IPS-NIHi7 (cell line): ENCODE data around the gene RIOK1.
A peak's percentile ranks its signal among the peaks of the same experiment; 100 is the strongest.

Experiments used
- DNase-seq: peaks from one replicate; pipeline ENCODE4 v3.0.0; 2012; ENCODE audit warnings: mixed read lengths; ENCODE audit errors: extremely low spot score

Gene RIOK1

DNA sequence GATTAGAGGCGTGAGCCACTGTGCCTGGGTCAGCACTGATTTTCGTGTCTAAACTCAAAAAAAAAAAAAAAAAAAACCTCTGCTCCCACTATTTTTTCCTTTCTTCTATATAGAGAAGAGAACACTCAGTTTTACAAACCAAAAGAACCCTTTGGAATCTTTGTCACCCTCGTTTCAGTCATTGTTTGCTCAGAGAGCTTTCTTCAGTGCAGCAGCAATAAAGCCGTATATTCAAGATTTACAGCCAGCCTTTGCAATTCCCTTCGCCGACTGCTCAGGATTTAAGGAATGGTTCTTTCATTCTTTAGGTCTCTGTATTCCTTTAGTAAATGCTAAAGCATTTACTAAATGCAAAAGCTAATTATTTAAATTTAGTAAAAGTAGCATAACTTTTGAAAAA is 20.1 kb downstream of the RIOK1 start:
- DNase-seq, result no peak

DNA sequence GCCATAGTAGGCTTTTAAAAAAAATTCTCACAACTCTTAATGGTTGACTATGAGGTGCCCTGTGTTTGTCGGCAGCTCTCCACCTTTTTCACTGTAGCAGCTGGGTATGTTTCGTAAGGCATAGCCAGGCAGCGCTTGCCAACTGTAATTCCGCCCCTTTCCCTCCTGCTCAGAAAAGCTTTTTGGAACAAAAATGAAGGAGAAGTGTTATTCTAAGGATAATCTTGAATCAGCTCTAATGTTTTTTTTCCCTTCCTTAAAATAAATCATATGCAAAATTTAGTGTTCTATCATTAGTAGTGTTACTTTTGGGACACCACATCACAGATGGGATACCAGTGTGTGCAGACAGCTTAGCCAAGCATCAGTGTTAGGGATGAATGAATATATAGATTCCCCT is 21.2 kb downstream of the RIOK1 start:
- DNase-seq, result no peak

DNA sequence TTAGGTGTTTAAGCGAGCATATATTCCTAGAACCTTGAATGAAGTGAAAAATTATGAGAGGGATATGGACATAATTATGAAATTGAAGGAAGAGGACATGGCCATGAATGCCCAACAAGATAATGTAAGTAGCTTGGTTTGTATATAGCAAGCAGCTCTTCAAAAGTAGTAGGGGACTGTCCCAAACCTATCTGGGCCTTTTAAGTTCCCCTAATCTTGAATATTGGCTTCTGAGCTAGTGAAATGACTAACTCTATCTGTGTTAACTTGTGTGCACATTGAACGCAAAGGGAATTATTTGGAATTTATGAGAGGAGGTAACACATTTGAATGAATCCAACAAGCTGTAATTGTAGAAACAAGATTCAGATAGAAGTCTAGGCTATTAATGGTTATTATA is 21.7 kb downstream of the RIOK1 start:
- no peak for DNase-seq

DNA sequence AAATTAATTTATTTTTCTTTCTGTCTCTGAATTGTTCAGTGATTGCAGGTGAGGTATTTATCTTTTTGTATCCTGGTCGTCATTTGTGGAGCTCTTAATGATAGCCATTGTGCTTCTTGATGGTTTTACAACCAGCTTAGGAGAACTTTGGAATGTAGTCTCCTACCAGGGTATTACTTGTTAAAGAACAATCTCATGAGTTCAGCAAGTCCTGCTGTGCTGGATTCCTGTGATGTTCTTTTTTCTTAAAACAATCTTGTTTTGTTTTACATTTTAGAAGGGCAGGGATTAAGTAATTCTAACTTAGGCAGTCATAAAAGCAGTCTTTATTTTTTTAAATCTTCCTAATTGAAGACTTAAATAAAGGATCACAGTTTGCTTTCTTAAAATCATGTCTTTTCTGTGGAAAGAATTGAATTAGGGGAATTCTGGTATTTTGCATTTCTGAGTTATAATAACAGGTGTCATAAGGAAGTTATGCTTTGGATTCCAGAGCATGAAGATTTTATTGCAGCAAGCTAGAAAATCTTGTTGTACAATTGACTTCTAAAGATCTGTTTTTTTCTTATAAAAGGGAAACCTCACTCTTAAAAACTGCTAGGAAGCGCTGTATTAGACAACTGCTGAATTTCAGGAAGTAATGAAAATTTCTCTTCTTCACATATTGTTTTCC is 23.7 kb downstream of the RIOK1 start:
- peak; percentile 26 for DNase-seq

DNA sequence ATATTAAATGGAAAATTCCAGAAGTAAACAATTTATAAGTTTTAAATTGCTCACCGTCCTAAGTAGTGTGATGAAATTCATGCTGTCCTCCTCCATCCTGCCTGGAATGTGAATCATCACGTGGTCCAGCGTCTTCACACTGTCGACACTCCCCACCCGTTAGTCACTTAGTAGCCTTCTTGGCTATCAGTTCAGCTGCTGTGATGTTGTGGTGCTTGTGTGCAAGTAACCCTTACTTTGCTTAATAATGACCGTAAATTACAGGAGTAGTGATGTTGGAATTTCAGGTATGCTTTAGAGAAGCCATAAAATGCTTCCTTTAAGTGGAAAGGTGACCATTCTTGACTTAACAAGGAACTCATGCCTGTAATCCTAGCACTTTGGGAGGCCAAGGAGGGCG is 25.2 kb downstream of the RIOK1 start:
- DNase-seq, result no peak

DNA sequence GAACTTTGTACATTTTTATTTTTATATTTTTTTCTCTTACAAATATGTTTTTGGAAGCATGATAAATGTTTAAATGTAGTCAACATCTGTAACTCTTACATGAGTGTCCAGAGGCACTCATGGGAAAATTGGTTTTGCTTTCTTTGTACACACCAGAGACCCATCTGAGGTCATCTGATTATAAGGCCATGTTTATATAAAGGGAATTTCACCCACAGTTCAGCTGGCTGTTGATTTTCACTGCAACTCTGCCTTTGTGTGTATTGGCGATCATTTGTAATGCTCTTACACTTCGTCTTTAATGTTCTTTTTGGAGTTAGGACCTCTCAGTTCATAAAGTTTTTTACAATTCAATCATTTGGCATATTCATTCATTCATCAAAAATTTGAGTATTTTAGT is 28.1 kb downstream of the RIOK1 start:
- no peak for DNase-seq

DNA sequence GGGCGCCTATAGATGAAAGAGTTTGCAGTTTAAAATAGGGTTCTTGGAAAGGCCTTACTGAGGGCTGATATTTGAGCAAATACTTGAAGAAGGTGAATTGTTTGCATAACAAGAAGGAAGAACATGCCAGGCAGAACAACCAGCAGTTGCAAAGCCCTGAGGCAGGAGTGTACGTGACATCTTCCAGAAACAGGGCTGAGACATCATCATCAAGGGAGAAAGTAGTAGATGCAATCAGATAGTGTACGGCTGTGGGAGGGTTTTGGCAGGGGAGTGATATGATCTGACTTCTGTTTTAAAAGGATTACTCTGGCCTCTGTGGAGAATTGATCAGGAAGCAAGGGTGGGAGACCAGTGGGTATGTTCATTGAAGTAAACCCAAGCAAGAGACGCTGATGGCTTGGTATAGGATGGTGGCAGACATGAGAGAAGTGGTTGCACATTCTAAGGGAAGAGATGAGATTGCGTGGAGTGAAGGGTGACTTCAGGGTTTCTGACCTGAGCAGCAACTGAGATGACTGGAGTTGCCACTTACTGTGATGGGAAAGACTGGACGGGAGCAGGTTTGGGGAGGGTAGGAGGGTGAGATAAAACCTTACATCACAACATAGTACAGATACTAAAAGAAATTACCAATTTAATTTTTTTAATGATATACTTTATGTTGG is 28.8 kb downstream of the RIOK1 start:
- DNase-seq, result no peak

DNA sequence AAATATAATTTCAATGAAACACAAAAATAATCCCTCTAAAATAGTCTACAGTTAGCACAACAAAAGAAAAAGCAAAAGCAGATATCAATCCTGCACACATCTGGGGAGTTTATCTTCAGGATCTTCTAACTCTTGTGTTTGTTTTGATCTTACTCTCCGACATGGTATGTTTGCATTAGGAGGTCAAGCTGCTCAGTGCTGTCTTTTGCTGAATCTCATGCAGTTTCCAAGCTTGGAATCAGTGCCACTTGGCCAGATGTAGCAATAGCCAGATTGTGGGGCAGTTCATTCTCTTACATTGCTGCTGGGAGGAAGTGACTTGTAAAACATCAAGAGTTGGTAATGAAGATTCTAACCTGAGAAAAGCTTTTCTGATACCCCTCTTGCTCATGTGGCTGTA is 29.5 kb downstream of the RIOK1 start:
- no peak for DNase-seq

DNA sequence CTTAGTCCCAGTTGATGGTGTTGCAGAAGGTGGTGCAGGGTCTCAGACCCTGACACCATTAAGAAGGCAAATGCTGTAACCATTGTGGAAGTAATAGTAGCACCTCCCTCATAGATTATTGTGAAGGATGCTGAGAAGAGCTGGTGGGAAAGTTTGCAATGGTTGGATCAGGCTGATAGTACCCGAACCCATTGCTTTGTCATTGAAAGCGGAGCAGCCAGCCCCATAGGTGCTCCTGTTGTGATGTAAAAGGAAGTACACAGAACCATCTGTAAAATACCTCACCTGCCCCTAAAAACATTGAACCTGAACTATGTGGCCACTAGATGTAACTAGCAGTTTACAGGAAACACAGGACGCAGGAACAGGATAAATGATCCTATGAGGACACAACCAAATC is 31.5 kb downstream of the RIOK1 start:
- DNase-seq, result no peak

DNA sequence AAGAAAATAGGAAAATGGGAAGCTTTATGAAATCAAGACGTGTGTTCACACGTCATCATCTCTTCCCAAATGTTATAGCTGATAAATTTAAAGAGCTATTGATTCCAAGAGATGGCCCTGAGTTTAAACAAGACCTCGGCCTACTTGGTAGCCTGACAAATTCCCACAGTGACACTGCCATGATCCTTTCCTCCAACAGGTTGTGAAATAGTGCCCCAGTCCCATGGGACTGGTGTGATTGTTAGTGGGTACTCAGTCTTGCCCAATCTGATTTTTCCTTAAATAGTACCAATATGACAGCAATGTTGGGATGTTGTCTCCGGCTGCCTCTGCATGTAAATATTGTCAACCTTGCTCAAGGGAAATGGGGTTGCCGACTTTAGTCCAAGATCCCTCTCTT is 34.5 kb downstream of the RIOK1 start:
- no peak for DNase-seq

DNA sequence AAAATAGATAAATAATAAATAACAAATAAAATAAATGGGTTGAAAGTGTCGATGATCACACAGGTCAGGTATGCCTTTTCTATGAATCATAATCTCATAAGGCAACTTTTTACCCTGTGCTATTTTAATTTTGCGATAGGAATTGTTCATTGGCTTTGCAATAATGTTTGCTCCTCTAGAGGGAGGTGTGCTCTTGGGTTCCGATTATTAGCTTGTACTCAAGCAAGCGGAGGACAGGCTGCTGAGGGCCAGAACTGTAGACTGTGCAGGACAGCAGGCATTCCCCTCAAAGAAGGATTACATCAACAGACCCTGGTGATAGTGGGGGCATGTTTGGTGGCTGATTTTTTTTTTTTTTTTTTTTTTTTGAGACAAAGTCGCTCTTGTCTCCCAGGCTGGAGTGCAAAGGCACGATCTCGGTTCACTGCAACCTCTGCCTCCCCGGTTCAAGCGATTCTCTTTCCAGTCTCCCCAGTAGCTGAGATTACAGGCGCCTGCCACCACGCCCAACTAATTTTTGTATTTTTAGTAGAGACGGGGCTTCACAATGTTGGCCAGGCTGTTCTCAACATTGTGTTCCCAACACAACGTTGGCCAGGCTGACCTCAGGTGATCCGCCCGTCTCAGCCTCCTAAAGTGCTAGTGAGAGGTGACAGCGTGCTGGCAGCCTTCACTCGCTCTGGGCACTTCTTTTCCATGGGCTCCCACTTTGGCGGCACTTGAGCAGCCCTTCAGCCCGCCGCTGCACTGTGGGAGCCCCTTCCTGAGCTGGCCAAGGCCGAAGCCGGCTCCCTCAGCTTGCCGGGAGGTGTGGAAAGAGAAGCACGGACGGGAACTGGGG is 35.6 kb downstream of the RIOK1 start:
- peak; percentile 56 for DNase-seq

DNA sequence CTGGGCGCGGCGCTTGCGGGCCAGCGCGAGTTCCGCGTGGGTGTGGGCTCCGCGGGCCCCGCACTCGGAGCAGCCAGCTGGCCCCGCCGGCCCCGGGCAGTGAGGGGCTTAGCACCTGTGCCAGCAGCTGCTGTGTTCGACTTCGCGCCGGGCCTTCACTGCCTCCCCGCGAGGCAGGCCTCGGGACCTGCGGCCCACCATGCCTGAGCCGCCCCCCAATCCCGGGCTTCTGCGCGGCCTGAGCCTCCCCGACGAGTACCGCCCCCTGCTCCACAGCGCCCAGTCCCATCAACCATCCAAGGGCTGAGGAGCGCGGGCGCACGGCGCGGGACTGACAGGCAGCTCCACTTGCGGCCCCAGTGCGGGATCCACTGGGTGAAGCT is 36.2 kb downstream of the RIOK1 start:
- DNase-seq, result no peak

DNA sequence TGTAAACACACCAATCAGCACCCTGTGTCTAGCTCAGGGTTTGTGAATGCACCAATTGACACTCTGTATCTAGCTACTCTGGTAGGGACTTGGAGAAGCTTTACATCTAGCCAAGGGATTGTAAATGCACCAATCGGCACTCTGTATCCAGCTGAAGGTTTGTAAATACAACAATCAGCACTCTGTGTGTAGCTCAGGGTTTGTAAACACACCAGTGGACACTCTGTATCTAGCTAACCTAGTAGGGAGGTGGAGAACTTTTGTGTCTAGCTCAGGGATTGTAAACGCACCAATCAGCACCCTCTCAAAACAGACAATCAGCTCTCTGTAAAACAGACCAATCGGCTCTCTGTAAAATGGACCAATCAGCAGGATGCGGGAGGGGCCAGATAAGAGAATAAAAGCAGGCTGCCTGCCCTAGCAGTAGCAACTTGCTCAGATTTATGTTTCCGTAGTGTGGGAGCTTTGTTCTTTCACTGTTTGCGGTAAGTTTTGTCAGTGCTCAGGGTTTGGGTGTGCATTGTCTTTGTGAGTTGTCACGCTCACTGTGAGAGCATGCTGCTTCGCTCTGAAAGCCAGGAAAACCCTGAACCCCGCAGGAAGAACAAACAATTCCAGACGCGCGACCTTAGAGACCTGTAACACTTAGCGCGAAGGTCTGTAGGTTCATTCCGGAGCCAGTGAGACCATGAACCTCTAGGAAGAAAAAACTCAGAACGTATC is 37.0 kb downstream of the RIOK1 start:
- DNase-seq, result no peak

DNA sequence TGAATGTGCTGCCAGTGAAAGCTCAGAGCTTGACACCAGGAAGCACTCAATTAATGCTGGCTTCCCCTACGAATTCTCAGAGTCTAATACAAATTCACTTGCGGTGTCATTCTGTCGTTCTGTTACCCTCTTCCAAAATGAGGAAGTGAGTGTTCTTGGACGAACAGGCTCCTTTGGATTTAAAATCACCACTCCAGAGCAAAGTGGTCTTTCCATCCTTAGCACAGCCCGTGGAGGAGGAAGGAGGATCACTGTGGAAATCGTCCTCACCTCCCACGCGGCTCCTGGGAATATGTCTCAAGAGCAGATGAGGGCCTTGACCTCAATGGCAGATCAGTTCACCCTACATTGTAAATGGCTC is 41.7 kb downstream of the RIOK1 start:
- no peak for DNase-seq

DNA sequence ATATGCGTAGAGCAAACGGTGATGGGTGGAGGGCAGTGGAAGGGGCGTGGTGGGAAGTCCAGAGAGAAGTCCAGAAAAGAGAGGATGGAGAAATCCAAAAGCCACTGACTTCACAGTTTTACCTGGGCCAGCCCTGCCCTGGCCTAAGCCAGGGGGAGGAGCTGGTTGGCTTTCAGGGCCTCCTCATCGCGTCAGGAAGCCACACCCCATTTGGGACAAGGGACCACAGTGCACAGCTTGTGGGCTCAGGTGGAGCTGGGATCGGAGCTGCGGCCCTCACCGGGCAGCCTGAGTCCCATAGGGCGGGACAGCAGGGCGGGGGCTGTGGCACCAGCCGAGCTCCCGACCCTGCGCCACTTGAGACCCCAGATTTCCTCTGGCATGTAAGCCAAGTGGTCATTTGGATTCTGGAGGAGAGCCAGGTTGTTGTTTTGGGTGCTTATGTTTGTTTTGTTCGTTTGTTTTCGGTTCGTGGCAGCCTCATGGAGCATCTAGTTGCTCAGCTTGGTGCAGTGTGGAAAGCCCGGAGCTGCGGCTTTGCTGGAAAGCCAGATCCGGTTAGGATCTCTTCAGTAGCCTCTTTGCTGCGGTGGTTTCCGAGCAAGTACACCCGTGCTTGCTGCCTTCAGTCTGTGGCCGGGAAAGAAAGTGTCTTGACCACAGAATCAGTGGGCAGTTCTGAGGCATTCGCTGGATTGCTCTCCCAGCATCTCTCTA is 42.2 kb downstream of the RIOK1 start:
- peak; percentile 71 for DNase-seq

DNA sequence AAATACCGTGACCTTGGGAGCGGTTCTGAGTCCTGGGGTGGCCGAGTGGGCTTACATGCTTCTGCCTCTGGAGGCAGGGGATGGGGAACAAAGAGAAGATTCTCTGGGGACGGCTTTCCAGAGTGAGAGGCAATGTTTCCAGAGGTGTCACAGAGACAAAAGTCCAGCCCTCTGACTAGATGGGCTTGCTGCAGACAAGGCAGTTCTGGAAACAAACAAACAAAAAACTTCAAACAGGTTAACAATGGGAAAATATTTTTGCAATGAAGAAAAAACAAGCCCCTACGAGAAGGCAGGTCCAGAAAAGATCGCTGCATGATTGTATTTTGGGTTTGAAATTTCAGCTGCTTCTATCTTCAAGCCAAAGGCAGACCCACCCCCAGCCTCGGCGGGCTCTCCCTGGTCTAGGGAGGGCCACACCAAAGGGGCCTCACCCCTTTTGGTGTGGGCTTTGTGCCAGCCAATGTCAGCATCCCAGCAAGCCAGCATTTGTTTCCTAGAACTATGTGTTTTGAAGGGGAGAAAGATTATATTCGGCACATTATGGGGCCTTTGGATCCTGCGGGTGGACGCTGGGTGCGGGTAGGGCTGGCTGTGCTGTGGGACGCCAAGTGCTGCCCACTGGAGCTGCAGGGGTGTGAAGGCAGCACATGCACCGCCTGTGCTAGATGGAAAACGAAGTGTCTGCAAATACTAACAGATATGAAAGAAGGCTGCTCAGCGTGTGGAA is 42.9 kb downstream of the RIOK1 start:
- DNase-seq, result no peak

DNA sequence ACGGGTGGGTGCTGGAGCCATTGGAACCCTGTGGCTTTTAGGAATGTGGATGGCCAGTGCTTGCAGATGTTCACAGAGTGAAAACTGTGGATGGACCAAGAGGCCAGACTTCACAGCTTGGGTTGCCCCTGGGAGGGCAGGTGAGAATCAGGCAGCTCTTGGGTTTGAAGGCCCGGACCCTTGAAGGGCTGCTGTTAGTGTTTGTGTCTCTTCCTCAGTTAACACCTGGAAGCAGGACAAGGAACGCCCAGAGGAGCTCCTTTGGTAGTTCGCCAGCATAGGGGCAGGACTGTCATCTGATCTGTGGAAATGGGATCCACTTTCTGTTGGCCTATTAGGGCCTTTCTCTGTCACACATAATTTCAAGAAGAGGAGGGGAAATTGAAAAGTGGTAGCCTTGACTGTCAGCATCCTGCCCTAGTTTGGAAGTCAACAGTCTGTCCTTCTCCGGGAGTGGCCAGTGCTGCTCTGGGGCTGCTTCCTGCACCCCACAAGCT is 43.6 kb downstream of the RIOK1 start:
- no peak for DNase-seq

DNA sequence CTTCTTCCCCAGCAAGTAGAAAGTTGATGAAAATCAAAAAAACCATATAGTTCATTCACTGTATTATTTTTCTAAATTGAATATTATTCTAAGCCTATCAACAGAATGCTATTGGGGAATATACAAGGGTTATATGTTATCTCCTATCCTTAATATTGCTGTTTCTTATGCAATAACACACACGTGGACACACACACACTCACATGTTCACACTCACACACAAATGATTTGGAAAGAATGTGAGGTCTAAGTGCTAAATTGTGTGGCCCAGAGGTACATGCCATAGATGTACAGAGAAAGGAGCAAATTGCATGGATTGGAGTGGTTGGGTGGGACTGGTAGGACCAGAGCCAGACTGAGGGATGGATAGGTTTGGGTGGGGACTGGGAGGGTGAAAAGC is 45.1 kb downstream of the RIOK1 start:
- DNase-seq, result no peak

DNA sequence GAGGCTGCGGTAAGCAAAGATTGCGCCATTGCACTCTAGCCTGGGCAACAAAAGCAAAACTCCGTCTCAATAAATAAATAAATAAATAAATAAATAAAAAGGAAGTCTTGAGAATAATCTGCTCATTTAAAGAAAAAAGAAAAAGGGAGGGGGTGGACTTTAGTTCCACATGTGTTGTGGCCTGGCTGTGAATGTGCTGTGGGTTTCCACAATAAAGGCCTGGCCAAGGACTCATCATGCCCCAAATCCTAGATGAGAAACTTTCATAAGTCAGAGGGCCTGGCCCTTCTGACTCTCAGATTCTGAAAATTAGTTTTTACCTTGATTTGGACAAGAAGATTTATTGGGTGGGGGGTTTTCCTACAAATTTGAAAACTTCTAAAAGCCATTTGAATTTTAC is 48.4 kb downstream of the RIOK1 start:
- DNase-seq, result no peak

DNA sequence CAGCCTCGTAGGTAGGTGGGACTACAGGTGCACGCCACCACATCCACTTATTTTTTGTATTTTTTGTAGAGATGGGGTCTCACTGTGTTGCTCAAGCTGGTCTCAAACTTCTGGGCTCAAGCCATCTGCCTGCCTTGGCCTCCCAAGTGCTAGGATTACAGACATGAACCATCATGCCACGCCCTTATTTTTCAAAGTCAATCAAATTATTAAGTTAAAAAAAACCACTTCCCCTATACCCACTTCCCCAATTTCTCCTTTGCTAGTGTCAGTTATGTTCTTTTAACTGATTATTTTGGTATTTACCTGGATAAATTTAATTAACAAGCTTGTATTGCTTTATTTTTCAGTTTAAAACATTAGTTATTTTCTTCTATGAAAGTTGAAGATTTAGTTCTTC is 49.6 kb downstream of the RIOK1 start:
- DNase-seq, result no peak

DNA sequence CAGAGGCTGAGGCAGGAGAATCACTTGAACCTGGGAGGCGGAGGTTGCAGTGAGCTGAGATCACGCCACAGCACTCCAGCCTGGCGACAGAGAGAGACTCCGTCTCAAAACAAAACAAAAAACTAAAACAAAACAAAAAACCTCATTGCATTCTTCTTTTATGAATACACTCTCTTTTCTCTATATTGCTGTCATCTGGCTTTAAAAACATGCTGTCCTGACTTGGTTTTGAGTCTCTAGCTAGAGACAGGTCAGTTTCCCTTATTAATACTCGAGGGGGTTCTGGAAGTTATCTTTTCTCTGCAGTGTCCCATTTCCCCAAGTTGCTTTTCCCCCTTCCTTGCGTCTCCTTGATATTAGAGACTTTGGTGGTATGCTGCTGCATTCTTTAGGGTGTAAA is 50.9 kb downstream of the RIOK1 start:
- no peak for DNase-seq
